CD14-positive monocyte (primary cell): Measurements from ENCODE around the gene ANXA2. TPM values are rescaled to one million over a fixed set of nuclear protein-coding genes. Genes with fewer than 3 reads are reported as not detected.
A peak's percentile ranks its signal among the peaks of the same experiment; 100 is the strongest.

Experiments
- DNase-seq, 3 donors: peaks; one replicate each; pipeline ENCODE4 v3.0.0-alpha.2; 2011 to 2022
- H2AFZ ChIP-seq: 2 replicates; pipeline ENCODE4 v1.6.0; 2012; ENCODE audit warnings: mild to moderate bottlenecking, low read depth, low read length, inconsistent platforms; ENCODE audit not compliant: insufficient read depth, poor library complexity, severe bottlenecking
- H3K27ac ChIP-seq, 2 donors: 1 replicate in 1 of 2; 2 replicates in 1 of 2; pipeline ENCODE4 v1.5.1; 2012 to 2013; ENCODE audit warnings: low read length in 2 of 2, control low read depth in 1 of 2, inconsistent platforms in 1 of 2, low read depth in 1 of 2, mild to moderate bottlenecking in 1 of 2
- H3K27me3 ChIP-seq, 2 donors: one replicate each; pipeline versions ENCODE4 v1.6.0 to v1.6.1; 2011 to 2013; ENCODE audit warnings: low read length in 2 of 2; ENCODE audit not compliant: control insufficient read depth in 2 of 2, insufficient read depth in 2 of 2
- H3K36me3 ChIP-seq, 2 donors: replicated peaks in 1 of 2; 1 replicate in 1 of 2; 2 replicates in 1 of 2; pipeline versions ENCODE4 v1.5.1 to v1.6.1; 2012 to 2013; ENCODE audit warnings: low read length in 2 of 2, control low read depth in 1 of 2, inconsistent platforms in 1 of 2, mild to moderate bottlenecking in 1 of 2; ENCODE audit not compliant: insufficient read depth in 2 of 2, control insufficient read depth in 1 of 2
- H3K4me1 ChIP-seq, 2 donors: 1 replicate in 1 of 2; 2 replicates in 1 of 2; pipeline versions ENCODE4 v1.5.1 to v1.6.1; 2012 to 2013; ENCODE audit warnings: low read length in 2 of 2, control low read depth in 1 of 2, inconsistent platforms in 1 of 2, mild to moderate bottlenecking in 1 of 2, moderate library complexity in 1 of 2; ENCODE audit not compliant: insufficient read depth in 2 of 2, control insufficient read depth in 1 of 2
- H3K4me2 ChIP-seq: replicated peaks from 2 replicates; pipeline ENCODE3; 2012; ENCODE audit warnings: low read length, moderate library complexity, mild to moderate bottlenecking; ENCODE audit not compliant: poor library complexity, severe bottlenecking; ENCODE audit errors: extremely low read depth
- H3K4me3 ChIP-seq, 3 experiments: fragments of 200-600 bp in 1 of 3; sonication (generic) in 1 of 3; replicated peaks in 1 of 3; 1 replicate in 2 of 3; 2 replicates in 1 of 3; pipeline ENCODE4 v1.5.1; 2011 to 2013; ENCODE audit warnings: low read length in 3 of 3, mild to moderate bottlenecking in 3 of 3, control low read depth in 2 of 3, low read depth in 2 of 3, inconsistent platforms in 1 of 3, moderate library complexity in 1 of 3
- H3K79me2 ChIP-seq: 2 replicates; pipeline ENCODE4 v1.6.0; 2012; ENCODE audit warnings: mild to moderate bottlenecking, control low read depth, inconsistent platforms, low read length, moderate library complexity; ENCODE audit not compliant: insufficient read depth
- H3K9ac ChIP-seq: 2 replicates; pipeline ENCODE4 v1.6.0; 2017; ENCODE audit warnings: low read length, mild to moderate bottlenecking; ENCODE audit not compliant: insufficient read depth, poor library complexity, severe bottlenecking
- H3K9me3 ChIP-seq, 2 donors: replicated peaks in 1 of 2; 1 replicate in 1 of 2; 2 replicates in 1 of 2; pipeline versions ENCODE4 v1.5.1 to v1.6.1; 2012 to 2013; ENCODE audit warnings: low read length in 2 of 2, control low read depth in 1 of 2; ENCODE audit not compliant: control insufficient read depth in 1 of 2, insufficient read depth in 1 of 2
- H4K20me1 ChIP-seq: 2 replicates; pipeline ENCODE4 v1.6.0; 2012; ENCODE audit warnings: mild to moderate bottlenecking, low read length, control low read depth, moderate library complexity; ENCODE audit not compliant: insufficient read depth
- H3K27ac Mint-ChIP-seq, 7 donors: one replicate each; pipeline ENCODE4 v1.8.0; 2020; ENCODE audit warnings: mild to moderate bottlenecking in 7 of 7, mixed read lengths in 7 of 7, moderate library complexity in 6 of 7, inconsistent platforms in 2 of 7
- H3K27me3 Mint-ChIP-seq, 3 donors: one replicate each; pipeline ENCODE4 v1.8.0; 2021 to 2022; ENCODE audit warnings: low read depth in 3 of 3, mild to moderate bottlenecking in 3 of 3, mixed read lengths in 3 of 3, moderate library complexity in 3 of 3, inconsistent platforms in 1 of 3
- H3K36me3 Mint-ChIP-seq, 2 donors: one replicate each; pipeline ENCODE4 v1.8.0; 2020; ENCODE audit warnings: mixed read lengths in 2 of 2, inconsistent platforms in 1 of 2, mild to moderate bottlenecking in 1 of 2
- H3K4me1 Mint-ChIP-seq: one replicate; pipeline ENCODE4 v1.8.0; 2020; ENCODE audit warnings: mild to moderate bottlenecking, mixed read lengths
- H3K4me3 Mint-ChIP-seq, 2 donors: one replicate each; pipeline ENCODE4 v1.8.0; 2020; ENCODE audit warnings: mild to moderate bottlenecking in 2 of 2, mixed read lengths in 2 of 2, moderate library complexity in 1 of 2
- H3K9me3 Mint-ChIP-seq, 7 donors: one replicate each; pipeline ENCODE4 v1.8.0; 2020 to 2022; ENCODE audit warnings: mixed read lengths in 7 of 7, mild to moderate bottlenecking in 6 of 7, moderate library complexity in 6 of 7, inconsistent platforms in 2 of 7
- CTCF ChIP-seq: fragments of 200-600 bp; IDR thresholded peaks from one replicate; pipeline ENCODE4 v1.8.0; 2022; ENCODE audit warnings: antibody characterized with exemption, mild to moderate bottlenecking
- WGBS: methylation state at CpG from one replicate; pipeline ENCODE4 v1.1.5; 2013; ENCODE audit warnings: missing lambda C conversion rate; ENCODE audit not compliant: insufficient coverage; 5-methylcytosine and 5-hydroxymethylcytosine counted together
- intact Hi-C, 2 donors: fragments of 100-400 bp; cut with micrococcal nuclease; formaldehyde crosslinking; loops; one replicate each; pipeline versions ENCODE4 v1.15.0 to v1.15.1; 2023
- polyA plus RNA-seq, 3 donors: library from polyadenylated mRNA; depleted of rRNA in 1 of 3; unstranded in 2 of 3; stranded (reverse) in 1 of 3; fragments of 300-500 nt in 2 of 3; fragments of >200 nt in 1 of 3; fragmentation: Illumina TruSeq in 2 of 3; gene quantifications; 1 replicate in 2 of 3; 2 replicates in 1 of 3; pipeline ENCODE4 v1.2.3, GENCODE V29; 2012 to 2021

ANXA2 gene
- polyA plus RNA-seq, 3 donors, result 966 to 2,079 (median 2,046) TPM

GRCh38 chr15:60349589-60349988 lies 48.2 kb downstream of the ANXA2 start:
- TF ChIP-seq CTCF, result no peak
- Histone ChIP-seq H3K4me2 (no peak overlapping the region), H3K4me3 (no peak overlapping the region), H3K9me3 (no peaks in the 10 kb centered on the region), H3K9ac (no peak overlapping the region), H3K27me3 (no peaks in the 10 kb centered on the region), H3K4me1 (no peaks in the 10 kb centered on the region), H3K27ac (no peak overlapping the region), H4K20me1 (peaks cover 95% of the 10 kb centered on the region), H3K79me2 (peaks cover 16% of the 10 kb centered on the region), H2AFZ (no peak overlapping the region), H3K36me3 (peaks cover 87 to 97% of the 10 kb centered on the region in 2 donors)
- Mint-ChIP-seq H3K27me3 (peaks cover 0 to 2% (median 1%) of the 10 kb centered on the region in 3 donors), H3K4me3 (no peak overlapping the region), H3K27ac (peak overlapping the region in 2 of 7 donors; percentile 18 to 52), H3K4me1 (peaks cover 1% of the 10 kb centered on the region), H3K36me3 (peaks cover 85 to 94% of the 10 kb centered on the region in 2 donors), H3K9me3 (peaks cover 0 to 4% (median 0%) of the 10 kb centered on the region in 7 donors)
- intact Hi-C loops, result no loop called here
- no peak for DNase-seq
- no CpG with 5 or more reads among the region's 2 CpGs for WGBS

- H3K79me2 ChIP-seq, result peaks cover 3% of the 10 kb centered on the region
- H3K27ac ChIP-seq, result no peak overlapping the region
- H3K9me3 Mint-ChIP-seq, result peaks cover 0 to 4% (median 0%) of the 10 kb centered on the region in 7 donors
- H3K36me3 ChIP-seq, result peaks cover 67 to 85% of the 10 kb centered on the region in 2 donors
- no peak overlapping the region for H3K4me3 ChIP-seq
- H3K27ac Mint-ChIP-seq, result peak overlapping the region in 2 of 7 donors; percentile 32 to 82
- peaks cover 0 to 3% (median 1%) of the 10 kb centered on the region in 3 donors for H3K27me3 Mint-ChIP-seq
- no peak for TF ChIP-seq CTCF
- no peaks in the 10 kb centered on the region for H3K4me1 ChIP-seq
- no peak overlapping the region for H2AFZ ChIP-seq
- H3K9me3 ChIP-seq, result no peaks in the 10 kb centered on the region
- H3K36me3 Mint-ChIP-seq, result peaks cover 68 to 77% of the 10 kb centered on the region in 2 donors
- WGBS, result 93% methylated on average over 9 of the region's 13 CpGs
- H3K4me3 Mint-ChIP-seq, result no peak overlapping the region
- H3K9ac ChIP-seq, result no peak overlapping the region
- intact Hi-C loops, result no loop called here
- no peak for DNase-seq
- H3K4me1 Mint-ChIP-seq, result peaks cover 1% of the 10 kb centered on the region
- H3K4me2 ChIP-seq, result no peak overlapping the region
- no peaks in the 10 kb centered on the region for H3K27me3 ChIP-seq
- peaks cover 85% of the 10 kb centered on the region for H4K20me1 ChIP-seq
Measured at GRCh38 chr15:60347480-60348049, 50.2 kb downstream of the ANXA2 start.
